Measurements from ENCODE around the gene TSHZ2.

TSHZ2 gene

GRCh38 chr20:53245574-53245973 lies 273.4 kb downstream of the TSHZ2 start:
- DNase-seq (ENCODE audit: low read depth) = no peak

- no peak for DNase-seq (ENCODE audit: low read depth)
Measured at GRCh38 chr20:53247468-53248103, 275.4 kb downstream of the TSHZ2 start.

DNA sequence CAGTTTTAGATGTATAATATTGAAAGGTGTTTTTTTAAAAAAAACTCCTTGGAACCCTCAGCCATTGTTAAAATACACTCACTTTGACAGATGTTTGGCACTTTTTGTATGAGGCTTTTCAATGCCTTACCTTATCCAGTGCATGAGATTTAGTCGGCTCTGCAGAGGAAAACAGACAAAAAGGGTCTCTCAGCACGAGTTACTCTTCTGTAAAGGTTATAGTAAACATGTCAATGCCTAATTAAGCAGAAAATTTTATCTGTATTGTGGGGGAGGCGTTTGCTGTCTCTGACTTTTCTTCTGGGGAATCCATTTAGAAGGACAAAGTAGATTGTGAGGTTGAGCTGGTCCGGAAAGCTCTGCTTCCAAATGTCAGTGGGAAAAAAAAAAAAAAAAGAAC lies 278.3 kb downstream of the TSHZ2 start:
- DNase-seq (ENCODE audit: low read depth) = no peak

GRCh38 chr20:53252002-53252401 lies 279.8 kb downstream of the TSHZ2 start:
- no peak for DNase-seq (ENCODE audit: low read depth)

DNA sequence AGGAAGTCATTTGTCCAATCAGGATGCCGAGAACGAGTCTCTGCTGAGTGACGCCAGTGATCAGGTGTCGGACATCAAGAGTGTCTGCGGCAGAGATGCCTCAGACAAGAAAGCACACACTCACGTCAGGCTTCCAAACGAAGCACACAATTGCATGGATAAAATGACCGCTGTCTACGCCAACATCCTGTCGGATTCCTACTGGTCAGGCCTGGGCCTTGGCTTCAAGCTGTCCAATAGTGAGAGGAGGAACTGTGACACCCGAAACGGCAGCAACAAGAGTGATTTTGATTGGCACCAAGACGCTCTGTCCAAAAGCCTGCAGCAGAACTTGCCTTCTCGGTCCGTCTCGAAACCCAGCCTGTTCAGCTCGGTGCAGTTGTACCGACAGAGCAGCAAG lies 281.5 kb downstream of the TSHZ2 start:
- DNase-seq (ENCODE audit: low read depth) = no peak

GRCh38 chr20:53255102-53255710 lies 283.0 kb downstream of the TSHZ2 start:
- no peak for DNase-seq (ENCODE audit: low read depth)

GRCh38 chr20:53258741-53259140 lies 286.6 kb downstream of the TSHZ2 start:
- DNase-seq (ENCODE audit: low read depth) = no peak

DNA sequence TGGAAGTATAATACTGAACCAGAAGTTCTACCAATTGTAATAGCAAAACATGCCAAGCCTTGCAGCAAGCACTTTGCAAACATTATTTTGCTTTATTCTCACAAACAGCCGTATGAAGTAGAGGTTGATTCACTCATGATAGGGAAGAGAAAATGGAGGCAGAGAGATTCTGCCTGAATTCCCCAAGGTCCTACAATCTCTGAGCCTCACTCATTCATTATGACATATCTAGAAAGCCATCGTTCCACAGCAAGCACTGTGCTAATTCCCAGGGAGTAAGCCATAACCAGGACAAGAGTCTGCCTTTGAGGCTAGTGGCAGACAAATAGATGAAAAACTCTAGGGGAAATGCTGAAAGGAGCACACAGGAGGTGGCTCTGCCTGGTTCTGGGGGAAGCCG lies 288.0 kb downstream of the TSHZ2 start:
- DNase-seq (ENCODE audit: low read depth) = no peak

DNA sequence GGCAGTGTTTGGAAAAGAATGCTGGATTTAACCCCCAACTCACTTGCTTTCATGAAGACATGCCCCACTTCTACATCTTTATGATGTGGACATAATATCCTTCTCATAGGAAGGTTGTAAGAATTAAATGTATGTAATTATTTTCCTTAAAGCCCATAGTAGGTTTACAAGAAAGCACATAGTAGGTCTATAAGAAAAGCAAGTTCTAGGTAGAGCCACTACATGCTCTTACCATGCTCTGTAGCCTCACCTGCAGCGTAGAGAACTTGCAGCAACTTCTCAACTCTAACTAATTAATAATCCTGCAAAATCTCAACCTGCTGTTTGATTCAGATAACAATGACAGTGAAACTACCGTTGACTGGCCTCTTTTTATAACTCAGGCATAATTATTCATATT lies 288.4 kb downstream of the TSHZ2 start:
- DNase-seq (ENCODE audit: low read depth) = no peak

GRCh38 chr20:53262365-53262764 lies 290.2 kb downstream of the TSHZ2 start:
- DNase-seq (ENCODE audit: low read depth) = no peak

DNA sequence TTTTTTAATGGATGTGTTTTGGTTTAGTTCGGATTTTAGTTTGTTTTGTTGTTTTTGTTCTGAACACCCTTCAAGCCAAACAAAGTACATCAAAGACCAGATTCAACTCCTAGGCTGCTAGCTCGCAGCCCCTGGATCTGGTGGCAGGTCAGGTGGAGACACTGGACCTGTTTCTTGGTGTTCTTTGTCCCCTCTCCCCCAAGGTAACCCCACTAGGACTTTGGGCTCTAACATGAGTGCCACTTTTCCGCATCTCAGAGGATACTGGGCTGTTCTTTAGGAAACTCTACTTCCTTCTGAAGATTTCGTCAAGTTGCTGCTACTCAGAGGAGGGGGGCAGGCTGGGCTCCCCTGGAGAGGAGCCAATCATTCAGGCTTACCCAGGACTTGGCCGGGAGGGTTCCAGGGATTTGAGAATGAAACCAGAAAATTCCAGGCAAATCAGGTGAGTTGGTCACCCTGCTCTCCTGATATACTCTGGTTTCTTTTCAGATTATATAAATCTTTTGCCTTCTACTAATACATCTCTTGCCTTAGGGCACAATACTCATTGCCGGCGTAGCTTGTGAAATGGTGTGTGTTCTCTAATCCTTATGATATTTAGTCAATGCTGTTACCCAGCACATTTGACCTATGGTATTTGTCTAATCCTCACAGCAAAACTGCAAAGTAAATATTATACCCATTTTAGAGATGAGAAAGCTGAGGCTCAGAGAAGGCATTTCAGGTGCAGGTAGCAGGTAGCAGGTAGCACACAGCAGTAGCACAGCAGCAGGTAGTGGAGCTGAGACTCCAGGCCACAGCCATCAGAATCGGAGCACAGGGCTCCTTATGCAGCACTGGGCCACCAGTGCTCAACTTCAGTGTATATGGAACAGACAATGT lies 291.6 kb downstream of the TSHZ2 start:
- no peak for DNase-seq (ENCODE audit: low read depth)

DNA sequence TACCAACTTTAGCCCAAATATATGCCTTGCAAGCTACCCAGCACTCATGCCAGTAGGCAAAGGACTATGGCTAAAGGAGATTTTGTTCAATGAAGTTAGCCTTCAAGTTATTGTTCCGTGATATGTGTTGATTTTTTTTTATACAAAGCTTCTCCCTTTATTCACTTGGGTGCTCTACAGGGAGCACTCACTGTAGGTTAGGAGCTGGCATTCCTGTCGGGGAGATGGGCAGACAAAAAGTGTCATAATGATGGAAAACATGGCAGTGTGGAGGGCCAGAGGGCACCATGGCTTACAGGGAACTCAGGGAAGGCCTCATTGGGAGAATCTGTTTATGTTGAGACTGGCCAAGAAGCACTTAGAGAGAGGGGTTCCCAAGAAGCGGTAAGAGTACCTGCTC lies 292.4 kb downstream of the TSHZ2 start:
- DNase-seq (ENCODE audit: low read depth) = no peak

- DNase-seq (ENCODE audit: low read depth) = no peak
Measured at GRCh38 chr20:53265304-53265875, 293.2 kb downstream of the TSHZ2 start.

DNA sequence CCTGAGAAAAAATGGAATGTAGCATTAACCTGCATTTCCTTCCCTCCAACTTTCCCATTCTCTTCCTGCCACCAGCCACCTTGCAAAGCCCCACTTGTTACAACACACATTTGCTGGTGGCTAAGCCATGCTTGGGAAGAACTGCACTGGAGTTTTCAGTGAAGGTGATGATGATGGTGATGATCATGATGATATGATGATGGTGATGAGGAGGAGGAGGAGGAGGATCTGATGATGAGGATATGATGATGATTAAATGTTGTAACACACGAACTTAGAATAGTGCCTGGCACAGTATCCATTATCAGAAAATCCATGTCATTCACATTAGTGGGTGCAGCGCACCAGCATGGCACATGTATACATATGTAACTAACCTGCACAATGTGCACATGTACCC lies 297.2 kb downstream of the TSHZ2 start:
- no peak for DNase-seq (ENCODE audit: low read depth)

- no peak for DNase-seq (ENCODE audit: low read depth)
Measured at GRCh38 chr20:53270792-53271375, 298.7 kb downstream of the TSHZ2 start.

- DNase-seq (ENCODE audit: low read depth) = no peak
Measured at GRCh38 chr20:53274365-53274764, 302.2 kb downstream of the TSHZ2 start.

GRCh38 chr20:53274807-53275206 lies 302.6 kb downstream of the TSHZ2 start:
- no peak for DNase-seq (ENCODE audit: low read depth)

DNA sequence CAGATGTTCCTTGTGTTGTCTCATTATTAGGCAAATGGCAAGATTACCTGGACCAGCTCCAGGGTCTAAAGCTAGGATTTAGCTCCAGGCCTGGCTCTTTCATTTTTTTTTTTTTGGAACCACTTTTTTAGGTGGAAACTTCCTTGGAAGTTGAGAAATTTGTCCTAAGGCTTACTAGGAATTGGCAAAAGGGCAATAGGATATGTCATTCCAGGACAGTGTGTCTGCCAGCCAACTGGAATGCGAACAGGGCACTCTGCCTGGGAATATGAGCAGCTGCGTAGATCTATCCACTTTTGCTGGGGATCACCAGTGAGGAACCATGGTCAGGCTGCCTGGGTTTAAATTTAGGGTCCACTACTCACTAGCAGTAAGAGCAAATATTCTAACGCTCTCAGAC lies 304.0 kb downstream of the TSHZ2 start:
- DNase-seq (ENCODE audit: low read depth) = no peak

GRCh38 chr20:53278555-53278954 lies 306.4 kb downstream of the TSHZ2 start:
- DNase-seq (ENCODE audit: low read depth) = no peak

DNA sequence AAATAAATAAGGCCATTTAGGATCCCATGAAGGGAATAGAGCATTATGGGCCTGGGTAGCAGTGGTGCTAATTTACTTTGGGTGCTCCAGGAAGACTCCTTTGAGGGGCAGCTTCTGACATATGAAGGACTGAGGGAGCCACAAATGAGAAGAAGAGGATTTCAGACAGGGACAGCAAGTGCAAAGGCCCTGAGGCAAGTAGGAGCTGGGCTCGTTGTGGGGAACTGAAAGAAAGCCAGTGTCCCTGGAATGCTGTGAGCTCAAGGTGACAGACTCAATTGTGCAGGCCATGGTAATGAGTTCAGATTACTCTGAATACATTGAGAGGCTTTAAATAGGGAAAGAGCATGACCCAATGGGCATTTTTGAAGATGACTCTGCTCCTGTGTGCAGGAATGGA lies 307.6 kb downstream of the TSHZ2 start:
- DNase-seq (ENCODE audit: low read depth) = no peak

GRCh38 chr20:53281557-53282117 lies 309.5 kb downstream of the TSHZ2 start:
- no peak for DNase-seq (ENCODE audit: low read depth)
